CD4-positive, alpha-beta T cell treated with Interleukin-17A for 4 hours (primary cell): ENCODE measurements around the gene BRI3BP.
"Not testable (repeated sequence)": the region's sequence is repeated elsewhere in the genome, so short reads cannot be mapped to it uniquely, and the experiment has no call there.

Experiments used
- DNase-seq: peaks from one replicate; pipeline ENCODE4 v3.0.0-alpha.2; 2020; ENCODE audit warnings: mixed read lengths

BRI3BP gene

GRCh38 chr12:125070112-125070511 lies 76.7 kb downstream of the BRI3BP start:
- no peak for DNase-seq

DNA sequence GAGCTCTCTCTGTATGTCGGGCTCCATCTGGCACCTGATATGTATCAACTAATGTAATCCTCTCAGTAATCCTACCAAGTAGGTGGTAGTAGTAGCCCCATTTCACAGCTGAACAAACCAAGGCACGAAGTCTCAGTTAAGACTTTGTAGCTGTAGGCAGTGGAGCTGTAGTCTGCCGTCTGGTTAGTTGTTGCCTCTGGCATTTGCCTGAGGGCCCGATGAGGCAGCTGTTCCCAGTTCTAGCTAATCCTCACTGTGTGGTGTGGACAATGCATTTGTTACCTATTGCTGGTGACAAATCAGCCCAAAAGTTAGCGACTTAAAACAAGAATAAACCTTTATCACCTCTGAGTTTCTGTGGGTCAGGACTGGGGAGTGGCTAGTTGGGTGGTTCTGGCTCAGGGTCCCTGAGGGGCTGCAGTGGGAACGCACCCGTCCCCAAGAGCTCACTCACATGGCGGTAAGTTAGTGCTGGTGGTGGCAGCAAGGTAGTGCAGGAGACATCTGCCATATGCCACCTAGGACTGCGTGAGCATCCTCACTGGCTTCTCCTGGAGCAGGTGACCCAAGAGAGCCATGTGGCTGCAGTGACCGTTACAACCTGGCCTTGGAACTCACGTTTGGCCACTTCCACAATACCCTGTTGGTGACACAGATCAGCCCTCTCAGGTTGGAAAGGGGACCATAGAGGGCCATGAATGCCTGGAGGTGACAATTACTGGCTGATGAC lies 77.4 kb downstream of the BRI3BP start:
- DNase-seq = no peak

DNA sequence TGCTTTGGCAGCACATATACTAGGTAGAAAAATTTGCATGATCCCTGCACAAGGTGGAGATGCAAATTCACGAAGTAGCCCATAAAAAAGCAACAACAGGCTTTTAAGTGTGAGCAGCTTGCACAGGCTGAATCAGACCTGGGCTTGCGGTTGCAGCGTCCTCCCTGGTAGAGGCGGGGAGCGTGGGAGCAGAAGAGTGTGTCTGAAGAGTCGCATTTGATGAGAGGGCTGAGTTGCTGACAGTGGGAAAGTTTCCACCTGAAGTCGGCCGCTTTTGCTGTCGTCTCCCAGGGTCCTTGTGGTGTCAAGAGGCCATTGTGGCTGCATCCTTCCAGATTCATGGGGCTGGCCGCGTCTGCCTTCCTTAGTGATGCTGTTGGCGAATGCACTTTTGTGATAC lies 78.0 kb downstream of the BRI3BP start:
- DNase-seq = no peak

GRCh38 chr12:125072496-125072895 lies 79.1 kb downstream of the BRI3BP start:
- no peak for DNase-seq

- DNase-seq = not testable (repeated sequence)
These were observed 80.8 kb downstream of the BRI3BP start for GRCh38 chr12:125074294-125074693.

DNA sequence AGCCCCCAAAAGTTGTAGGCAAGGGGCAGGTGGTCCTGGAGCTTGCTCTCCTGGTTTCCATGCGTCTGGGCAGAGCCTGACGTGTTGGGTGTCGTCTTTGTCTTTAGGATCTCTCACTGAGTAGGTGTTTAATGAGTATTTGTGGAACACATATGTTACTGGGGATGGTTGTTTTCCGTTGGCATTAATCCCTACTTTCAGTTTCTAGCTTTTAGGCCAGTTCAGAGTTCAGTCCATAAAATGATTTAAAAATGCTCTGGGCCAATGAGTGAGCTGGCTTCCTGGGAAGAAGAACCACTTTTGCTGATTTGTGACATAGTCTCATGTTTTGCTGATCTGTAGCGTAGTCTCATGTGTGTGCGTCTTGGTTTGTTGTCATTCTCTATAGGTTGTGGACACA lies 82.7 kb downstream of the BRI3BP start:
- no peak for DNase-seq

DNA sequence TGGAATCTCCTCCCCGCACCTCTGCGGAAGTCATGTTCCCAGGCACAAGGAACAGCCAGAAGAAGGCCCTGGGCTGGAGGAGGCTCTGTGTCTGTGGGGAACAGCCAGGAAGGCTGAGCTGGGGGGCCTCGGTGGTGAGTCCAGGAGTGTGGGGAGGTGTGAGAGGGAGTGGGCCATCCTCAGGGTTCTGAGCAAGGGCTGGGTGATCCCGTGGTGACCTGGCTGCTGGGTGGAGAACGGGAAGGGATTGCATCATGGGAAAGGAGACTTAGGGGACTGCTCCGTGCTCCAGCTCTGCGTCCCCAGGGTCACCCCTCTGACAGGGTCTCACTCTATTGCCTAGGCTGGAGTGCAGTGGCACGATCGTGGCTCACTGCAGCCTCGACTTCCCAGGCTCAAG lies 85.6 kb downstream of the BRI3BP start:
- no peak for DNase-seq

DNA sequence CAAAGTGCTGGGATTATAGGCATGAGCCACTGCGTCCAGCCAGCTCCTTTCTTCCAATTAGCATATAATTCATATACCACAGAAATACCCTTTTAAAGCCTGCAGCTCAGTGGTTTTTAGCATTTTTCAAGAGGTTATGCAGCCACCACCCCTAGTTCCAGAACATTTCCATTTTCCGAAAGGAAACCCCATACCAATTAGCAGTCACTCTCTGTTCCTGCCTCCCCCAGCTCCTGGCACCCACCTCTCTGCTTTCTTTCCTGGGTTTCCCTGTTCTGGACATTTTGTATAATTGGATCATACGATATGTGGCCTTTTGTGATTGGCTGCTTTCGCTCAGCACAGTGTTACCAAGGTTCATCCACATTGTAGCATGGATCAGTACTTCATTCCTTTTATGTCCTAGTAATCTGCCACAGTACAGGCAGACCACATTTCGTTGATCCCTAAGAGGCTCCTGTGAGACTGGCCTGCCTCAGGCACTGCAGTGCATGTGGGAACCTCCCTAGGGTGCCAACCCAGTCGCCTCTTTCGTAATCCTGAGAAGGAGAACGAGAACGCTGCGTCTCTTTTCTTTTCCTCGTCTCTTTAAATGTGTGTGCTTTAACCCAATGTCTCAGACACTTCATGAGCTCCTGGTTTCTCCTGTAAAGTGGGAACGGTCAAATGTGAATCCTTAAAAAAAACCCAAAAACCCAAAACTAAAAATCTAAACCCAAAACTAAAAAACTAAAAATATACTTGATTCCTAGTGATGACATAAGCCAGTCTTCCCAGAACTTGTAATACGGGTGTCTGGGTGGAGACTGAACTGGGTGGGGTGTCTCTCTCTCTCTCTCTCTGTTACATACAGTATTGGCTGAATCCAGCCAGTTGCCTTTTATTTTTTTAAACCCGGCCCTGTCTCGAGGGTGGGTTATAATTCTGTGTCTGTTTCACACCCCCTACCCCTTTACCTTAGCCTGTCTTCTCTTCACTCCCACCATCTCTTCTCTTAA lies 86.5 kb downstream of the BRI3BP start:
- DNase-seq = no peak
